Measurements from ENCODE around the gene C16orf95.
"Not testable (repeated sequence)": the region's sequence is repeated elsewhere in the genome, so short reads cannot be mapped to it uniquely, and the experiment has no call there.

C16orf95 gene

DNA sequence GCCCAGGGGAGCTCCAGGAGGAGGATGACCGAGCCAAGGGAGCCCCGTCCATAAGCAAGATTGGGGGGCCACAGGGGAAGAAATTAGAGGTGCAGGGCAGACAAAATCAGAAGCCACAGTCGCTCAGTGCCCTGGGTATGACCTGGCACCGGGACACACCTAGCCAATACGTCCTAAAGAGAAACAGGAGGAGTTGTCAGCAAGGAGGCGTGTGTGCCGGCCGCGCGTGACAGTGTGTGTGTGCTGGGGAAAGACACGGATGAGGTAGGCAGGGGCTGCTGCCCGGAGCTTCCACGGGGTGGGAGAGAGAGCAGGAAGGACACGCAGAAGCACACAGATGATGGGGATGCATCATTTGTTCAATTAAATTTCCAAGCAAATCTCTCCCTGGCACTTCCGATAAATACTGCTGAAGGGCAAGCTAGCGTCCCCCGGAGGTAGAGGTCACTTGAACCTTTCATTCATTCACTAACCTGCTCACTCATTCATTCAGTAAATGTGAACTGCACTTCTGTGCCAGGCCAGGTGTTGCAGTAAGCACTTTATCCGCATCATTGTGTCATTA lies 38.0 kb downstream of the C16orf95 start:
- no peak for DNase-seq

GRCh38 chr16:87278191-87279093 lies 38.8 kb downstream of the C16orf95 start:
- peak; percentile 7 for DNase-seq

DNA sequence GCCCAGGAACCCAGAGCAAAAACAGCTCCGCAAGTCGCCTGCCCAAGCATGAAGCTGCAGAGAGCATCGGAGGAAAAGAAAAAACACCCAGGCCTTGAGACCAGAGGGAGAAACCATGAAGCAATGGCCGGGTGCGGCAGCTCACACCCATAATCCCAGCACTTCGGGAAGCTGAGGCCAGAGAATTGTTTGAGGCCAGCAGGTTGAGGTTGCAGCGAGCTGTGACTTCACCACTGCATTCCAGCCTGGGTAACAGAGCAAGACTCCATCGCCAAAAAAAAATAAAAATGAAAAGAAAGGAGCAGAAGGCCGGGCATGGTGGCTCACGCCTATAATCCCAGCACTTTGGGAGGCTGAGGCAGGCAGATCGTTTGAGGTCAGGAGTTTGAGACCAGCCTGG lies 40.3 kb downstream of the C16orf95 start:
- no peak for DNase-seq

- DNase-seq: no peak
Measured at GRCh38 chr16:87276091-87276701, 41.0 kb downstream of the C16orf95 start.

GRCh38 chr16:87274794-87275193 lies 42.4 kb downstream of the C16orf95 start:
- DNase-seq: no peak

DNA sequence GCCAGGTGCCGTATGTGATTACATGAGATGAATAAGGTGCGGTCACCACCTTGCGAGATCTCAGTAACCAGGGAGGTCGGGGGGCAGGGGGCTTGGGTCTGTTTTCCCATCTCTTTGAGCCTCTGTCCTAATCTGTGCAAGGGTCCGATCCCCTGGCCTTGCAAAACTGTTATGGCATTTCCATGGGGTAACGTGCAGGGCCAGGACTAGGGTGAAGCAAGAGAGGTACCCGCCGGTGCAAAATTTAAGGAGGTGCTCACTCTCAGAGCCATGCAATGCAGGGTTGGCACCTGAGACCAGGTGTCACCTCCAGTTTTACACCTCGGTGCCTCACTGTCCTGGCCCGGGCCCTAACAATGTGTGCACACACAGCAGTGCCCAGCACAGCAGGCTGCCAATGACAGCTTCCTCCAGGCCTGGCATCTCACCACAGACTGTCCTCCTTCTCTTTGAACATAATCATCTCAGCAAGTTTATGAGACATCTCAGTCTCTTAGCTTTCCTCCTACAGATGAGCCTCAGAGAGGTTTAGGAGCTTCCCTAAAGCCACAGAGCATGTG lies 43.6 kb downstream of the C16orf95 start:
- no peak for DNase-seq

DNA sequence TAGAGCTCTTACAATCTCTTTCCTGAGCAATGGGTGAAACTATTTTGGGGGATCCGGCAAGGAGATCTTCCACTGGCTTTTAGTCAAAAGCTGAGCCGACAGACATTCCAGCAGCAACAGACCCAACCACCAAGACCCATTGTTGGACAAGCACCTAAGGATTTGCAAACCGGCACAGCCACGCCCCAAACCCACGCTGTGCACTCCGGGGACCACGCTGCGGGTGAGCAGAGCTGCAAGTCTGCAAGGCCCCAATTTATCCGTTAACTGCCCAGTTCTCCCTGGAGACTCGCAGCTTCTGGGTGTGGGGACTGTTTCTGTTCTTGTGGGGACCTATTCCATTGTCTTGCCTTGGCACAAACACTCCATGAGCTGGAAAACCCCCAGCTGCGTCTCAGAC lies 45.9 kb downstream of the C16orf95 start:
- DNase-seq: no peak

DNA sequence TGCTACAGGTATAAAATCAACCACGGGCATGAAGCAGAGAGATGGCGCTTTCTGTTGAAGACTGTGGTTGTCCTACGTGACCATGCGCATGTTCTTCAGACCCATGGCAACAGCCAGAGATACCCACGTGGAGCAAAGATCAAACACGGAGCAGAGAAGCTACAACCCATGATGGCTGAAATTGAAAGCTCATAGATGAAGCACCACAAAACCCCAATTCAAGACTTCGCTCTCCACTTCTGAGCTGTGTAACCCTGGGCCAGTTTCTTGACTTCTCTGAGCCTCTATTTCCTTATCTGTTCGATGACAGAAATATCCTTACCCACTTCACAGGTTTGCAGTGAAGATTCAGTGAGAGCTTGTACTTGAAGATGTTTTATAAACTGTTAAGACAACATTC lies 49.6 kb downstream of the C16orf95 start:
- DNase-seq: no peak

DNA sequence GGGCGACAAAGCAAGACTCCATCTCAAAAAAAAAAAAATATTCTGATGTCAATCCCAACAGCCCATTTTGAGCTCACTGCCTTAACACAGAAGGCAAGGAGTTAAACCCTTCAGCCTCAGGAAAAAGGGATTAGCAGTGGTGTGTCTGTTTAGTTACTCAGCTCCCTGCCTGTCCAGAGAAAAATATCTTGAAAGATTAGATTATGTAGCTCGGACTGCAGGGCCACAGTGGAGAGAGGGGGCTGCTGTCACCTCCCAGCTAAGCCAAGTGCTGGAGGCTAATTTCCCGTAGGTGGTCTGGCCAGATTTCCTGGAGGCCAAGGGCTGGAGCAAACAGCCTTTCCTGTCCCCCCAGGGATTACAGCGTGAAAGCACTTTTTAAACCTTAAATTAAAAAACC lies 50.3 kb downstream of the C16orf95 start:
- DNase-seq: no peak

DNA sequence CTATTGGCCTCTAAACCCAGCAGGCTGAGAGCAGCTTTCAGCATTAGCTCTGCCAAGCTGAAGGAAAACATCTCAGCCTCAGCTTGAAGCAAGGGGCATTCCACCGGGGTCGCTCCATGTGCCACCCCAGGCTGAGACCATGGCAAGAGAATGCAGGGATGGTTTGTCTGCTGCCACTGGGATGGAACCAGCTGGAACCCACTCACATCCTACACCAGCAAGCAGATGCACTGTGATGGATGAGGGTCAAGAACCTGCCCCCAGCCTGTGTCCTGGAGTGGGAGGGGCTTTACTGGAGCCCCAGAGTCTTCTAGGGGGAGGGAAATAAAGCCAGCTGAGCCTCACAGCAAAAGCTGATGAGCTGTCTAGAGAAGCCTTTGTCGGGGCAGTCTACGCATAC lies 51.9 kb downstream of the C16orf95 start:
- no peak for DNase-seq

GRCh38 chr16:87264634-87265033 lies 52.6 kb downstream of the C16orf95 start:
- DNase-seq: no peak

DNA sequence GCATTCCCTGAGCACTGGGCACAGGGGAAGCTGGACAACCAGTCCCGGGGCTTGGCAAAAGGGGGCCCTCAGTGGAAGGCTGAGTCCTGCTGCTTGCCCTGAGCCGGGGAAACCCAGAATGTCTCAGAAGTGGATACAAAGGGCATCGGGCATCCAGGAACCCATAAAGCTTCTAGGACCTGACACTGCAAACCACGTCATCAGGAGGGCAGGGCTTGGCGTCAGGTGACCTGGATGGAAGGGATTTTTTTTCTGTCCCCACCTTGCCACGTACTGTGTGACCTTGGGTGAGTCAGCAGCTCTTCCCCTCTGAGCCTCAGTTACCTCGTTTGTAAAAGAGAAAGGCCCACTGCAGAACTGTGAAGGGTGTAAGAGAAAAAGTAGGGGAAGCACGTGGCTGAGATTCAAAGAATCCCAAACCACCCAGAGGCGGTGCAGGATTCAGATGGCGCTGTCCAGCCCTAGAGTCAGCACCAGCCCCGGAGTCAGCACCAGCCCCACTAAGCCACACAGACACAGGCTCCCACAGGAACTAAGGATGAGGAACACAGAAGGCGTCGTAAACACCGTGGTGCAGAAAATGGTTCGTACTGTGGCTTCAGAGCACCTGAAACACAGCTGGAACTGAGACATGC lies 53.7 kb downstream of the C16orf95 start:
- DNase-seq: no peak

DNA sequence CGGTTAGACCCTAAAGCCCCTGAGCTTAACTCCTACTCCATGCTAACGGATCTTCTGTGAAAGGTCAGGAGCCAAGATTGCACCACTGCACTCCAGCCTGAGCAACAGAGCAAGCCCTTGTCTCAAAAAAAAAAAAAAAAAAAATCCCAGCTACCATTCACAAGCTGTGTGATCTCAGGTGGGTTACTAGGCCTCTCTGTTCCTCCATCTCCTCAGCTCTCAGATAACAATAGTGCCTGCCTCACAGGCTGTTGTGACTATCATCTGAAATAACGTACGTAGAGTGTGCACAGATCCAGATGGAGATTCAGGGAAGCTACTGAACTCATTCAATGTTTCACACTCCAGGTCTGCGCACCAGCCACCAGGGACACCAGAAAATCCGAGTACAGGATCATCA lies 57.8 kb downstream of the C16orf95 start:
- no peak for DNase-seq

DNA sequence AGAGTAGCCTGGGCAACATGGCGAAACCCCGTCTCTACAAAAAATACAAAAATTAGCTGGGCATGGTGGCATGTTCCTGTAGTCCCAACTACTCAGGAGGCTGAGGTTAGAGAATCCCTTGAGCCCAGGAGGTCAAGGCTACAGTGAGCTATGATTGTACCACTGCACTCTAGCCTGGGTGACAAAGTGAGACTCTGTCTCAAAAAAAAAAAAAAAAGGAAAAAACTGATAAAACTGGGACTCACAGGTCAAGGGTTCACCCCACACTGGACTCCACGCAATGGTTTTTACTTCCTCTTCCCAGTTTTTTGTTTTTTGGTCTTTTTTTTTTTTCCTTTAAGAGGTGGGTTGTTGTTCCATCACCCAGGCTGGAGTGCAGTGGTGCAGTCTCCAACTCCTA lies 58.5 kb downstream of the C16orf95 start:
- not testable (repeated sequence) for DNase-seq

DNA sequence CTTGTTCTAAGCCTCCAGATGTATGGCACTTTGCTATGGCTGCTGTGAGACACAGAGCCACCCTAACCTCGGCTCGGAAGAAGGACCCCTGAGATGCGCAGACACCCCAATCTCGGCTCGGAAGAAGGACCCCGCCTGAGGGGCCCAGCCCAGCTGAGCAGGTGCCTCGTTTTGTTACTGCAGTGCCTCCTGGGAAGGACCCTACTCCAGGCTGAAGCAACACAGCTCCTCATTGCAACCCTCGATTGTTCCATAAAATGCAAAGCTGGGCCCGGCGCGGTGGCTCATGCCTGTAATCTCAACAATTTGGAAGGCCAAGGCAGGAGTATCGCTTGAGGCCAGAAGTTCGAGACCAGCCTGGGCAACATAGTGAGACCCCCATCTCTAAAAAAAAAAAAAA lies 61.3 kb downstream of the C16orf95 start:
- DNase-seq: no peak

DNA sequence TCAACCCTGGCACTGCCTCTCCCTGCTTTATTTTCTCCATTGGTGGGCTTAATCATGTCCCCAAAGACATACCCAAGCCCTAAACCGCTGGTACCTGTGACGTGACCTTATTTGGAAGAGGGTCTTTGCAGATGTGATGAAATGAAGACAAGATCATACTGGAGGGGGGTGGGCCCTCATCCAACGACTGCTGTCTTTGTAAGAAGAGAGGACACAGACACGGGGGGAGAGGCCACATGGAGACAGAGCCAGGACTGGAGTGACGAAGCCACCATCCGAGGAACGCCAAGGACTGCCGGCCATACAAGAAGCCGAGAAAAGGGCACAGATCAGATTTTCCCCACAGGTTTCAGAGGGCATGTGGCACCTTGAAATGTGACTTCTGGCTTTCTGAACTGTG lies 62.5 kb downstream of the C16orf95 start:
- DNase-seq: no peak

DNA sequence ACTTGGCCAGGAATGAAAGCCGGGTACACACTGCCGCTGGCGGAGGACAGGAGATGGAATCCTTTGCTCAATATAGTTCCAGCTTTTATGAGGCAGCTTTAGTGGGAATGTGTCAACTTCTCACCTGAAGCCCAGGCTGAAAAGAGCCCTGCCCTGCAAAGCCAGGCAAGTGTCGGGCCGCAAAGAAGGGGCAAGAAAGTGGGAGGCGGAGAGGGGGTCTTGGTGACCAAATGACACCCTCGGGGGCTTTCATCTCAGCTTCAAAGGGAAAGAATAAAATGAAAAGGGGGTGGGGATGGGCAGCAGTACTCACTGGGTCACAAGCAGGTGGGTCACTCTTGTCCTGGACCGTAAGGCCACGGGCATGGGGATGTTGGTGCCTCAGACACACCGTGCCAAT lies 62.9 kb downstream of the C16orf95 start:
- DNase-seq: no peak

GRCh38 chr16:87253536-87253935 lies 63.7 kb downstream of the C16orf95 start:
- no peak for DNase-seq
